ENCODE results near the gene ASPHD1.
A peak's percentile ranks its signal among the peaks of the same experiment; 100 is the strongest.

ASPHD1 gene

DNA sequence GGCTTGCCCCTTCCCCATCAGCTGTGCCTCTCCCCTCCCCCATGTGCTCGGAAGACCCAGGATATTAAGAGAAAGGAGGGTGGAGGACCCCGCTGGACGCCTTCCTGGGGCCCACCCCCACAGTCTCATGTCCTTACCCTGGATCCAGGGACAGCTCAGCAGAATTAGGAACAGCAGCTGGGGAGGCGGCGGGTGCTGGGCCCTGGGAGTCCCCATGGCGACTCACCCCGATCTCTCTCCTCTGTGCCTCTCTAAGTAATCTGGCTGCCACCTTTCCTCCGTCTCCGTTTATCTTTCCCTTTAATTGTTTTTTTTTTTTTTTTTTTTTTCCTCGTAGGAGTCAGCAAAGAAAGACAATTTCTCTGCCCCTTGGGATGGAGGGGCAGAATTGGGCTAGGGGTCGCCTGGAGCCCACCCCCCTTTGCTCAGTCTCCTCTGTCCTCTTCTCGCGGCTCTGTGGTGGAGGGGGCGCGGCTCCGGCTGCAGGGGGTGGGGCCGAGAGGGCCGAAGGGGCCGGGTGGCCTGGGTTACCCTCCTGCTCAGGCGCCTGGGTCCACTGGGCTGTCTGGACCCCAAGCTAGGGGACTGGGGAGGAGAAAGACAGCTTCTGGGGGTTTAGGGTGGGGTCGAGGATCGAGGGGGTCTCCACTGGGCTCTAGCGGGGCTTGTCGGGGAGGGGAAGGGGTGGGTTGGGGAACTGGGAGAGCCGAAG, 1.3 kb upstream of the ASPHD1 start:
- peaks cover 0 to 34% of the 10 kb centered on the region in 2 experiments for H3K27me3 ChIP-seq (ENCODE audit: control insufficient read depth in 1 of 2, insufficient read depth in 1 of 2, low read length in 2 of 2)
- no peak overlapping the region for H4K8ac ChIP-seq (ENCODE audit: low read length)
- no peak overlapping the region for H2BK5ac ChIP-seq (ENCODE audit: low read depth, low read length, poor library complexity, severe bottlenecking)
- no peak overlapping the region for H4K91ac ChIP-seq (ENCODE audit: low read length)
- H2BK12ac ChIP-seq (ENCODE audit: low read length in 2 of 2), result no peak overlapping the region
- peak overlapping the region in 1 of 2 experiments; percentile 36 for H3K23ac ChIP-seq (ENCODE audit: low read length in 2 of 2)
- H3K36me3 ChIP-seq (ENCODE audit: control insufficient read depth in 1 of 2, insufficient read depth in 2 of 2, low read depth in 1 of 2, low read length in 2 of 2), result peaks cover 0 to 22% of the 10 kb centered on the region in 2 experiments
- peak overlapping the region; percentile 73 for H2BK15ac ChIP-seq (ENCODE audit: low read depth, poor library complexity, severe bottlenecking)
- peaks cover 34% of the 10 kb centered on the region for H3K4me1 ChIP-seq (ENCODE audit: control insufficient read depth, insufficient read depth, low read depth, low read length)
- H2BK120ac ChIP-seq (ENCODE audit: low read depth, low read length), result no peak overlapping the region
- H2AK5ac ChIP-seq (ENCODE audit: low read length, severe bottlenecking), result no peak overlapping the region
- H2AFZ ChIP-seq (ENCODE audit: low read depth, low read length), result no peak overlapping the region
- H3K18ac ChIP-seq (ENCODE audit: low read depth in 1 of 2, low read length in 2 of 2), result peak overlapping the region in 1 of 2 experiments; percentile 37
- peak overlapping the region in 1 of 2 experiments; percentile 59 for H3K4me3 ChIP-seq (ENCODE audit: insufficient read depth in 1 of 2, low read depth in 1 of 2, low read length in 2 of 2)
- 2% methylated on average over 22 of the region's 25 CpGs for WGBS
- peaks cover 23% of the 10 kb centered on the region for H3K79me1 ChIP-seq (replicated peaks; ENCODE audit: low read length, poor library complexity, severe bottlenecking)
- peak; percentile 24 for DNase-seq
- peak overlapping the region in 1 of 2 experiments; percentile 15 for H3K4ac ChIP-seq (ENCODE audit: low read depth in 1 of 2, low read length in 2 of 2)
- H3K14ac ChIP-seq (ENCODE audit: low read length in 2 of 2), result no peak overlapping the region
- peak overlapping the region; percentile 92 for H3K27ac ChIP-seq (ENCODE audit: low read length, poor library complexity, severe bottlenecking)
- H3K4me2 ChIP-seq (ENCODE audit: low read length, poor library complexity, severe bottlenecking), result peak overlapping the region; percentile 96
- H3K9ac ChIP-seq (ENCODE audit: low read length), result no peak overlapping the region
- no peaks in the 10 kb centered on the region for H3K9me3 ChIP-seq (ENCODE audit: control insufficient read depth, low read length)

GRCh38 chr16:29899516-29900101, 679 bp upstream of the ASPHD1 start, which contains the start of gene SEZ6L2:
Gene SEZ6L2 (minus strand): TSS chr16:29899550. CDS start chr16:29899019, 531 bp downstream.
- Histone ChIP-seq H3K14ac (ENCODE audit: low read length in 2 of 2) (no peak within 1 kb of the TSS), H3K4me3 (ENCODE audit: insufficient read depth in 1 of 2, low read depth in 1 of 2, low read length in 2 of 2) (peak within 1 kb of the TSS; percentile 65 to 83), H3K9ac (ENCODE audit: low read length) (peak within 1 kb of the TSS; percentile 75), H2BK120ac (ENCODE audit: low read depth, low read length) (no peak within 1 kb of the TSS), H3K9me3 (ENCODE audit: control insufficient read depth, low read length) (no peaks in the 10 kb centered on the region), H2BK15ac (ENCODE audit: low read depth, poor library complexity, severe bottlenecking) (peak within 1 kb of the TSS; percentile 73), H3K4ac (ENCODE audit: low read depth in 1 of 2, low read length in 2 of 2) (peak within 1 kb of the TSS in 1 of 2 experiments; percentile 26), H3K27me3 (ENCODE audit: control insufficient read depth in 1 of 2, insufficient read depth in 1 of 2, low read length in 2 of 2) (peaks cover 0 to 34% of the 10 kb centered on the region in 2 experiments), H3K4me1 (ENCODE audit: control insufficient read depth, insufficient read depth, low read depth, low read length) (peaks cover 34% of the 10 kb centered on the region), H3K4me2 (ENCODE audit: low read length, poor library complexity, severe bottlenecking) (peak within 1 kb of the TSS; percentile 96), H2BK5ac (ENCODE audit: low read depth, low read length, poor library complexity, severe bottlenecking) (peak within 1 kb of the TSS; percentile 73), H3K18ac (ENCODE audit: low read depth in 1 of 2, low read length in 2 of 2) (peak within 1 kb of the TSS; percentile 29 to 37), H3K79me1 (replicated peaks; ENCODE audit: low read length, poor library complexity, severe bottlenecking) (peaks cover 23% of the 10 kb centered on the region), H2AFZ (ENCODE audit: low read depth, low read length) (peak within 1 kb of the TSS; percentile 15), H4K8ac (ENCODE audit: low read length) (no peak within 1 kb of the TSS), H3K36me3 (ENCODE audit: control insufficient read depth in 1 of 2, insufficient read depth in 2 of 2, low read depth in 1 of 2, low read length in 2 of 2) (peaks cover 0 to 24% of the 10 kb centered on the region in 2 experiments), H3K27ac (ENCODE audit: low read length, poor library complexity, severe bottlenecking) (peak within 1 kb of the TSS; percentile 92), H2BK12ac (ENCODE audit: low read length in 2 of 2) (no peak within 1 kb of the TSS), H4K91ac (ENCODE audit: low read length) (no peak within 1 kb of the TSS), H3K23ac (ENCODE audit: low read length in 2 of 2) (peak within 1 kb of the TSS in 1 of 2 experiments; percentile 36), H2AK5ac (ENCODE audit: low read length, severe bottlenecking) (no peak within 1 kb of the TSS)
- 0% methylated on average over 24 of the region's 29 CpGs for WGBS
- DNase-seq, result peak; percentile 97

DNA sequence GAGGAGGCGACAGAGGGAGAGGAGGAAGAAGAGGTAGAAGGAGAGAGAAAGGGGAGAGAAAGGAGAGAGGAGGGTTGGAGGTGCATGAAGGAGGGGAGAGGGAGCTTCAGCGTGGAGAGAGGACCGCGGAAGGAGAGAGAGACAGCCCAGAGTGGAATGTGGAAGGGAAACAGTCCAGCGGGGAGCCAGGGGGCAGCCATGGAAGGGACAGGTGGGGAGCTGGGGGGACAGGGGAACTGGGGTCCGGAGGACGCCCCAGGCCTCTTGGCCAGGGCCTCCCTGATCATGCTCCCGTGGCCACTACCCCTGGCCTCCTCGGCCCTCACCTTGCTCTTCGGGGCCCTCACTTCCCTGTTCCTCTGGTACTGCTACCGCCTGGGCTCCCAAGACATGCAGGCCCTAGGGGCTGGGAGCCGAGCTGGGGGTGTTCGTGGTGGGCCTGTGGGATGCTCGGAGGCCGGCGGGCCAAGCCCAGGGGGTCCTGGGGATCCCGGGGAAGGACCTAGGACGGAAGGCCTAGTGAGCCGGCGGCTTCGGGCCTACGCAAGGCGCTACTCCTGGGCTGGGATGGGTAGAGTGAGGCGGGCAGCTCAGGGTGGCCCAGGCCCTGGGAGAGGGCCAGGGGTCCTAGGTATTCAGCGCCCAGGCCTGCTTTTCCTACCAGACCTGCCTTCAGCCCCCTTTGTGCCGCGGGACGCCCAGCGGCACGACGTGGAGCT, 759 bp downstream of the ASPHD1 start:
- peak overlapping the region; percentile 95 for H2AK5ac ChIP-seq (ENCODE audit: low read length, severe bottlenecking)
- H3K79me1 ChIP-seq (replicated peaks; ENCODE audit: low read length, poor library complexity, severe bottlenecking), result peaks cover 27% of the 10 kb centered on the region
- H3K4me2 ChIP-seq (ENCODE audit: low read length, poor library complexity, severe bottlenecking), result peak overlapping the region; percentile 96
- no peak overlapping the region for H3K4ac ChIP-seq (ENCODE audit: low read depth in 1 of 2, low read length in 2 of 2)
- H3K4me1 ChIP-seq (ENCODE audit: control insufficient read depth, insufficient read depth, low read depth, low read length), result peaks cover 35% of the 10 kb centered on the region
- peak overlapping the region; percentile 92 for H3K27ac ChIP-seq (ENCODE audit: low read length, poor library complexity, severe bottlenecking)
- H4K8ac ChIP-seq (ENCODE audit: low read length), result peak overlapping the region; percentile 75
- H4K91ac ChIP-seq (ENCODE audit: low read length), result no peak overlapping the region
- peak overlapping the region in 1 of 2 experiments; percentile 29 for H3K18ac ChIP-seq (ENCODE audit: low read depth in 1 of 2, low read length in 2 of 2)
- no peak overlapping the region for H3K23ac ChIP-seq (ENCODE audit: low read length in 2 of 2)
- H3K27me3 ChIP-seq (ENCODE audit: control insufficient read depth in 1 of 2, insufficient read depth in 1 of 2, low read length in 2 of 2), result peaks cover 0 to 25% of the 10 kb centered on the region in 2 experiments
- H3K4me3 ChIP-seq (ENCODE audit: insufficient read depth in 1 of 2, low read depth in 1 of 2, low read length in 2 of 2), result peak overlapping the region; percentile 65 to 83
- no peaks in the 10 kb centered on the region for H3K9me3 ChIP-seq (ENCODE audit: control insufficient read depth, low read length)
- H3K14ac ChIP-seq (ENCODE audit: low read length in 2 of 2), result peak overlapping the region in 1 of 2 experiments; percentile 11
- no peak overlapping the region for H2BK15ac ChIP-seq (ENCODE audit: low read depth, poor library complexity, severe bottlenecking)
- H2BK12ac ChIP-seq (ENCODE audit: low read length in 2 of 2), result no peak overlapping the region
- WGBS, result 48% methylated on average over 22 of the region's 31 CpGs
- H2BK120ac ChIP-seq (ENCODE audit: low read depth, low read length), result no peak overlapping the region
- peaks cover 0 to 26% of the 10 kb centered on the region in 2 experiments for H3K36me3 ChIP-seq (ENCODE audit: control insufficient read depth in 1 of 2, insufficient read depth in 2 of 2, low read depth in 1 of 2, low read length in 2 of 2)
- peak overlapping the region; percentile 75 for H3K9ac ChIP-seq (ENCODE audit: low read length)
- peak overlapping the region; percentile 15 for H2AFZ ChIP-seq (ENCODE audit: low read depth, low read length)
- DNase-seq, result no peak
- peak overlapping the region; percentile 35 for H2BK5ac ChIP-seq (ENCODE audit: low read depth, low read length, poor library complexity, severe bottlenecking)

All from mesenchymal stem cell (in vitro differentiated cells and primary cell).